HG03565 (cell line): ENCODE measurements around the gene TRIM54.
"Not testable (repeated sequence)": the region's sequence is repeated elsewhere in the genome, so short reads cannot be mapped to it uniquely, and the experiment has no call there.

Source experiments
- ATAC-seq: cut with Tn5 transposase; IDR thresholded peaks from one replicate; pipeline ENCODE4 v1.9.1; 2021; ENCODE audit warnings: mild to moderate bottlenecking, moderate library complexity; ENCODE audit not compliant: unreplicated experiment

The TRIM54 gene

GRCh38 chr2:27256855-27257454, 25.3 kb upstream of the TRIM54 start:
- ATAC-seq = no peak

GRCh38 chr2:27258051-27258450, 24.2 kb upstream of the TRIM54 start:
- no peak for ATAC-seq

GRCh38 chr2:27261241-27261925, 20.8 kb upstream of the TRIM54 start:
- no peak for ATAC-seq

GRCh38 chr2:27261926-27262298, 20.3 kb upstream of the TRIM54 start:
- no peak for ATAC-seq

GRCh38 chr2:27262379-27263286, 19.6 kb upstream of the TRIM54 start, which contains the start of gene SLC30A3:
TSS of gene SLC30A3 (minus strand) at chr2:27263047. CDS start at chr2:27262906, 141 bp downstream.
- no peak for ATAC-seq

GRCh38 chr2:27263287-27264252, 18.7 kb upstream of the TRIM54 start:
- no peak for ATAC-seq

- no peak for ATAC-seq
Measured at GRCh38 chr2:27264253-27264752, 17.9 kb upstream of the TRIM54 start.

- ATAC-seq = no peak
Measured at GRCh38 chr2:27264753-27265535, 17.3 kb upstream of the TRIM54 start.

- no peak for ATAC-seq
Measured at GRCh38 chr2:27265536-27265870, 16.7 kb upstream of the TRIM54 start.

- not testable (repeated sequence) for ATAC-seq
Measured at GRCh38 chr2:27268296-27268695, 13.9 kb upstream of the TRIM54 start.

- ATAC-seq = no peak
Measured at GRCh38 chr2:27270131-27270530, 12.1 kb upstream of the TRIM54 start.

- no peak for ATAC-seq
Measured at GRCh38 chr2:27270670-27271069, 11.6 kb upstream of the TRIM54 start.

GRCh38 chr2:27271631-27272340, 10.4 kb upstream of the TRIM54 start:
- ATAC-seq = no peak

GRCh38 chr2:27272537-27273522, 9.4 kb upstream of the TRIM54 start:
- ATAC-seq = not testable (repeated sequence)

GRCh38 chr2:27275211-27276150, 6.7 kb upstream of the TRIM54 start, which contains the start of gene DNAJC5G:
TSS of gene DNAJC5G (plus strand) at chr2:27275433. CDS start at chr2:27276729, 1,296 bp downstream.
- ATAC-seq = no peak

GRCh38 chr2:27278010-27278409, 4.2 kb upstream of the TRIM54 start:
- no peak for ATAC-seq

GRCh38 chr2:27280826-27281225, 1.4 kb upstream of the TRIM54 start:
- ATAC-seq = no peak
